Smooth muscle cell of the brain vasculature (primary cell): Measurements from ENCODE around the gene ADGRA3.

Experiments
- DNase-seq: peaks from one replicate; pipeline ENCODE4 v3.0.0-alpha.2; 2012; ENCODE audit warnings: low read depth, low spot score

ADGRA3 gene

GRCh38 chr4:22514001-22514400, 1.9 kb downstream of the ADGRA3 start:
- no peak for DNase-seq

DNA sequence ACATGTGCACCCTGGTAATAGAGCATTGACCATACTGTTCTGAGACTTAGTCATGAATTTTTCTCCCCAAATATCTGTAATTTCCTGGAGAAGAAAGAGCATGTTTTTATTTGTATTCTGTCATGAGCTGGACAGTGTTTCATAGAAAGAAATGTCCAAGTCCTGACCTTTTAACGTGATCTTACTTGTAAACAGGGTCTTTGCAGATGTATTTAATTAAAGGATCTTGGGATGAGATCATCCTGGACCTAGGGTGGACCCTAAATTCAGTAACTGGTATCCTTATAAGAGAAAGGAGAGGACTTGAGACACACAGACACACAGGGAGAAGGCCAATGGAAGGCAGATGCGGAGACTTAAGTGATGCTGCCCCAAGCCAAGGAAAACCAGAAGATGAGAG, 3.6 kb downstream of the ADGRA3 start:
- no peak for DNase-seq

DNA sequence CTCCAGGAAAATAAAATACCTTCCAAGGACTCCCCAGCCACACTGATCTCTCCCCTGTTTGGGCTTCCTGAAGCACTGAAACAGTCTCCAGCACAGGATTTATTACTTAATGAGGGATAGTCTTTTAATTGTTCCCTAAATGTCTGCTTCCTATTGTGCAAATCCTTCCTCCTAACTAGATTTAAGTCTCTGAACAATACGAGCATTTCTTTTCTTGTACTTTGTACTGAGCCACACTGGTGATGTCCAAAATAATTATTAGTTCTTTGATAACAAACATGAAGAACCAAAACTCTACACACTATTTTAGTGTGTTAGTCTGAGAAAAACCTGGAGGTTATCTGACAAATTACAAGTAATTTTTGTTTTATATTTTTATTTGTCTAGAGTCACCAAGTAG, 5.1 kb downstream of the ADGRA3 start:
- no peak for DNase-seq

GRCh38 chr4:22508376-22508775, 7.5 kb downstream of the ADGRA3 start:
- DNase-seq, result no peak

GRCh38 chr4:22504922-22505321, 10.9 kb downstream of the ADGRA3 start:
- DNase-seq, result no peak

DNA sequence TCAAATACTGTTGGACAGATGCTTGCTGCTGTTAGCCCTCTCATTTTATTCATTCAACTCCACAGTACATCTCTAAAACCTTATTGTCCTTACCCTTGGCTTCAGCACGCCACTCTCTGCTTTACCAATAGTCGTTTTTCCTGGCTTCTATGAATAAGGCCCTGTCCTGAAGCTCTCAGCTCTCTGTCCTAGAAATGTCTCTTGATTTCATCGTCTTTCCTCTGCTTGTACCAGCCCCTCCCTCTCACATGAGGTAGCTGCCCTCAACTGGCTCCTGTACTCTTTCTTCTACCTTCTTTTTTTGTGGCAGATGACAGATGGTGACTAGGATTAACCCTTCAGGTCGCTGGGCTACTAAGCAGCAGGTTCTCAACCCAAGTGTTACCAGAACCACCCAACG, 11.4 kb downstream of the ADGRA3 start:
- no peak for DNase-seq

GRCh38 chr4:22502895-22503814, 12.7 kb downstream of the ADGRA3 start:
- no peak for DNase-seq

DNA sequence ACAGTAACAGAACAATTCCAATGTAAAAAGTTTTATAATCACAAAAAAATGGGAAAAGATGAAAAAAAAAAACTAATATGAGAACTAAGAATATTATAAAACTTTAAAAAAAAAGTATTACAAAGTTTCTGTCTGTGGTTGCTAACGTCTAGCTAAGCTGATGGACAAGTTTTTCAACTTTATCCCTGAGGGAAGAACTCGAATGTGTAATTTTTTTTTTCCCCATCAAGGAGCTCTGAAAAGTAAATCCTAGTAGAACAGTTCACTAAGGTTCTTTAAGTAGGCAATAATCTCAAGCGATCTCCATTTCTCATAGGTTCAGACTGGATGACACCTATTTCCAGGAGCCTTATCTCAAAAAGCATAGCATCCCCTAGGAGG, 14.2 kb downstream of the ADGRA3 start:
- DNase-seq, result no peak

- DNase-seq, result no peak
Observed at GRCh38 chr4:22500831-22501714, 14.8 kb downstream of the ADGRA3 start.

DNA sequence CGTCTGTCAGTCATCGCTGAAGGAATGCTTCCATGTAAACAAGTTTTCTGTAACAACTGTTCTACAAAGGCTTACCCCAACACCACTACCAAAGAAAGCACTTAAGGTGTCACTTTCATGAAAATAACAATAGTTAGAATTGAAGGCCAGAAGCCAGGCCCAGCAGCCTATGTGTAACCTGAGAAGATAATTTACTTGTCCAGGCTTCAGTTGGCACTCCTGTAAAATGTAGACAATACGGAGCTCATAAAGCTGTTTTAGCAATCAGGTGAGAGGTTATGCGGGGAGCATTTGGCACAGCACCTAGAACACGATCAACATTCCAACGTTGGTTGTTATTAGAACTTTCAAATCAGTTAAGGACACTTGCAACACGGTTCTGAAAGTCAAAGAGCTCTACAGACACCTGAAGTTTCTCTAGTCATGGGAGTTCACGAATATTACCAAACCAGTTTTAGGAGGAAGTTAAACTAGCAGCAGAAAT, 15.7 kb downstream of the ADGRA3 start:
- DNase-seq, result no peak

DNA sequence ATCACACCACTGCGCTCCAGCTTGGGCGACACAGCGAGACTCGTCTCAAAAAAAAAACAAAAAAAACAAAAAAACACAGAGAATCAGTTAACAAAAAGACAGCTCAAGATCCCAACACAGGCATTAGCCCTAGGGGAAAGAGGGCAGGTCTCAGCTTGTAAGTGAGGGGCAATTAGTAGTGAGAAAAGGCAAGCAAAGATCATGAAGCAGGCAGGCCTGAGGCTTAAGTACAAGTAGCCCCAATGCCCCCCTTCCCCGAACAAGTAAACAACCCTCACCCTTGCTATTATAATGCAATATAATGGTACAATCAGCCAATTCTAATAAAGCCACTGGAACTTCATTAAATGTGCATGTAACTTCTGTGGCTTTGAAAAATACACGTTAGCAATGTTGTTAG, 17.0 kb downstream of the ADGRA3 start:
- no peak for DNase-seq

DNA sequence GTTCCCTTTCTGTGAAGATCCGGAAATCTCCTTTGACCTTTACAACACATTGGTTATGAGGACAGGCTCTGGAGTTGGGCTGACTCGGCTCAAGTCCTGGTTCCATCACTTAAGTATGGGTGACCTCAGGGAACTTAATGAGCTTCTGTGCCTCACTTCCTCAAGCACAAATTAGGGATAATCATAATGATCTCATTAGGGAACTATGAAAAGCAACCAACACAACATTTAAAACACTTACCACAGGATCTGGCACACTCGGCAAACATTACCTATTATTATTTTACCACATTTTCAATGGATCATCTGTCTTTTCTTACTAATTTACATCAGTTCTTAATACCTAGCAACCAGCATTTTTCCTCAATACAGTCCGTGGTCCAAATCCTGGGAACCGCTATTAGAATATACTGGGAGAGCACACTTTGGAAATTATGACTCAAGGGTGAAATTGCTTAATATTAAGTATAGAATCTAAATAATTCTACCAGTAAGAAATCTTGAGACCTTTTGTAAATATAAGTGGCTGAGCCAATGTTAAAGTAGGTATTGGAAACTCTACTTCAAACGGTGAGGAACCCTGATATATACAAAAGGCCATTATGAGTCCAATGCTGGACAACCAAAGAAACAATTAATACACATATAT, 19.6 kb downstream of the ADGRA3 start:
- DNase-seq, result no peak

- DNase-seq, result no peak
Observed at GRCh38 chr4:22493523-22493922, 22.3 kb downstream of the ADGRA3 start.

DNA sequence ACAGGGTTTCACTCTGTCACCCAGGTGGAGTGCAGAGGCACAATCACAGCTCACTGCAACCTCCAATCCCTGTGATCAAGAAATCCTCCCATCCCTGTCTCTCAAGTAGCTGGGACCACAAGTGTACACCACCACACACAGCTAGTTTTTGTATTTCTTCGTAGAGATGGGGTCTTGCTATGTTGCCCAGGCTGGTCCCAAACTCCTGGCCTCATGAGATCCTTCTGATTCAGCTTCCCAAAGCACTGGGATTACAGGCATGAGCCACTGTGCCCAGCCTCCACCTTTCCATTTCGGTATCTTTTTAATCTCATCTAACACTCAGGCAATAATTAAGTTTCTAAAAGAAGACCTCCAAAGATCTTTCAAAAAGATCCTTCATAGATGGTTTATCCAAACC, 22.9 kb downstream of the ADGRA3 start:
- no peak for DNase-seq

DNA sequence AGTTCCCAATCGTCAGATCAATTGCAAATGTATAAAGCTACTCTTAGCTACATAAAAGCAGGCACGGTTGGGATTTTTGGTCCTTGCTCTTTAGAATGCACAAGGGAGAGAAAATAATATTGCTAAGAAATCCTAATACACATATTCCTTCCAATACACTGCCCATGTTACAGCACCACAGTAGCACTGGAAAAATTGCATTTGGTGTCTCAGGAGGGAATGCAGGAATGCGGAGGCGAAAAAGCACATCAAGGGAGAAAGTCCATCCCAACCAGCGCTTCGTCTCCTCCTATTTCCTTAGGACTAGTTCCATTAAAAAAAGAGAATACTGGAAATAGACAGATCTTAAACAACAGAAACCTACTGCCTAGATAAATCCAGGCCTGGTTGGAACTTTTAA, 23.9 kb downstream of the ADGRA3 start:
- no peak for DNase-seq

- DNase-seq, result no peak
Observed at GRCh38 chr4:22490718-22491315, 25.0 kb downstream of the ADGRA3 start.

GRCh38 chr4:22488106-22488505, 27.8 kb downstream of the ADGRA3 start:
- no peak for DNase-seq

DNA sequence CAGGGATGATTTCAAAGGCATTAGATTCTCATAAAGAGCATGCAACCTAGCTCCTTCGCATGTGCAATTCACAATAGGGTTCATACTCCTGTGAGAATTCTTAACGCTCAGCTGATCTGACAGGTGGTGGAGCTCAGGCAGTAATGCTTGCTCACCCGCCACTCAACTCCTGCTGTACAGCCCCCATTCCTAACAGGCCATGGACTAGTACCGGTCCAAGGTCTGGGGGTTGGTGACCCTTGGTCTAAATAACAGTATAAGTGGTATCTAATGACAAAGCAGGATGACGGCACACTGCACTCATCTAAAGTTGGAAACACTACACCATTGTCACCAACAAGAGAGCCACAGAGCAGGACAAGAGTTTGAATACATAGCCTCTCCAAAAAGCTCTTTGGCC, 28.5 kb downstream of the ADGRA3 start:
- no peak for DNase-seq

- no peak for DNase-seq
Observed at GRCh38 chr4:22486276-22486675, 29.6 kb downstream of the ADGRA3 start.

DNA sequence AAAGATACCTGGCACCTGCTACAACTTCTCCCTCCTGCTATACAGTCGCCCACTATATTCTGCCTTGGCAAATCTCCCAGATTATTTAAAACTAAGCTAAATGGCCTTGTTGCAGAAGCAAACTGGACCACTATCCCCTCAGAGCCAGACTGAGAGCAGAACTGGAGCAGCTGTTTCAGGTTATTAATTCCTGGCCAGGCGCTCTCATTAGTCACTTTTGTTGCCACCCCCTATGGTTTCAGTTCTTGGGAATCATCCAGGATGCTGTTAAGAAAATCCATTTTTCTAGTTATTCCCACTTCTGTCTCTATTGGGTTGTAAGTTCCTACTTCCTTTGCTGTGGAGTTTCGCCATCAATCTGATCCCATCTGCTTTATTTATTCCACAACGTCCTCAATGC, 30.1 kb downstream of the ADGRA3 start:
- peak; percentile 31 for DNase-seq

- DNase-seq, result no peak
Observed at GRCh38 chr4:22483551-22483981, 32.3 kb downstream of the ADGRA3 start.
